Endothelial cell (in vitro differentiated cells): ENCODE results near the gene RAPGEF5. TPM values are rescaled to one million over a fixed set of nuclear protein-coding genes. Genes with fewer than 3 reads are reported as not detected.
A peak's percentile ranks its signal among the peaks of the same experiment; 100 is the strongest.

ENCODE experiments used
- DNase-seq: peaks from one replicate; pipeline ENCODE4 v3.0.0; 2021; ENCODE audit warnings: low spot score
- H3K27ac Mint-ChIP-seq: one replicate; pipeline ENCODE4 v1.8.0; 2021; ENCODE audit warnings: mixed read lengths, inconsistent platforms; ENCODE audit not compliant: unreplicated experiment
- H3K27me3 Mint-ChIP-seq: one replicate; pipeline ENCODE4 v1.8.0; 2021; ENCODE audit warnings: mild to moderate bottlenecking, moderate library complexity, mixed read lengths, inconsistent platforms; ENCODE audit not compliant: unreplicated experiment
- H3K36me3 Mint-ChIP-seq: one replicate; pipeline ENCODE4 v1.8.0; 2021; ENCODE audit warnings: mild to moderate bottlenecking, low read depth, mixed read lengths, inconsistent platforms; ENCODE audit not compliant: unreplicated experiment
- H3K4me1 Mint-ChIP-seq: one replicate; pipeline ENCODE4 v1.8.0; 2021; ENCODE audit warnings: mild to moderate bottlenecking, mixed read lengths, inconsistent platforms; ENCODE audit not compliant: unreplicated experiment
- H3K4me3 Mint-ChIP-seq: one replicate; pipeline ENCODE4 v1.8.0; 2021; ENCODE audit warnings: mild to moderate bottlenecking, mixed read lengths, inconsistent platforms; ENCODE audit not compliant: unreplicated experiment
- H3K9me3 Mint-ChIP-seq: one replicate; pipeline ENCODE4 v1.8.0; 2021; ENCODE audit warnings: mixed read lengths, inconsistent platforms; ENCODE audit not compliant: unreplicated experiment
- CTCF ChIP-seq: fragments of 200-600 bp; sonication (generic); IDR thresholded peaks from one replicate; pipeline ENCODE4 v1.5.0; 2021; ENCODE audit warnings: antibody characterized with exemption; ENCODE audit not compliant: unreplicated experiment
- total RNA-seq: library from RNA; stranded (reverse); fragmentation: NEBNext Ultra II Directional; extraction: Animal tissue kit (Norgen Biotek cat#: 25700); gene quantifications from one replicate; pipeline ENCODE4 v1.2.1, GENCODE V29; 2021; ENCODE audit not compliant: unreplicated experiment

Gene RAPGEF5
- total RNA-seq, 1 donor from 2014 or later = 135 TPM

DNA sequence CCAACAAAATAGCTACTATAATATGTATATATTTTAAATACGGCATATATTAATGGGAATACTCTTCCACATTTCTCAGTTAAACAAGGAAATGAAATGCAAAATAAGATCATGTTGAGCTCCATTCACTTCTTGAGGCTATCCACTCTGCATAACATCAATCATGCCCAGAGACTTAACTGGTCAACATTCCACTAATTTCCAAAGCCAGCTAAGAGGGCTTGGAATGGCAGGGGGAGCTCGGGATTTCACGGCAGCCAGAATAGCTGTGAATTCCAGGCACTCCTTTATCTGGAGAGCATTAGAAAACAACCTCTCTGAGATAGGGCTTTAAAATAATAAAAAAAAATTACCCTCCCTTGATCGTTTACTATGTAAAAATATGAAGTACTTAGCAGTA is 216.4 kb downstream of the RAPGEF5 start:
- no peak for TF ChIP-seq CTCF
- Mint-ChIP-seq H3K4me1 (peaks cover 37% of the 10 kb centered on the region), H3K27ac (no peak overlapping the region), H3K27me3 (peaks cover 10% of the 10 kb centered on the region), H3K36me3 (peaks cover 75% of the 10 kb centered on the region), H3K9me3 (no peaks in the 10 kb centered on the region), H3K4me3 (no peak overlapping the region)
- DNase-seq = no peak

GRCh38 chr7:22138886-22139285 is 218.1 kb downstream of the RAPGEF5 start:
- peak overlapping the region; percentile 58 for H3K4me3 Mint-ChIP-seq
- DNase-seq = no peak
- no peaks in the 10 kb centered on the region for H3K9me3 Mint-ChIP-seq
- peaks cover 72% of the 10 kb centered on the region for H3K36me3 Mint-ChIP-seq
- TF ChIP-seq CTCF = no peak
- H3K27ac Mint-ChIP-seq = peak overlapping the region; percentile 16
- H3K27me3 Mint-ChIP-seq = peaks cover 9% of the 10 kb centered on the region
- H3K4me1 Mint-ChIP-seq = peaks cover 26% of the 10 kb centered on the region

GRCh38 chr7:22138106-22138505 is 218.8 kb downstream of the RAPGEF5 start:
- H3K9me3 Mint-ChIP-seq = no peaks in the 10 kb centered on the region
- TF ChIP-seq CTCF = no peak
- peak overlapping the region; percentile 18 for H3K4me3 Mint-ChIP-seq
- peaks cover 23% of the 10 kb centered on the region for H3K4me1 Mint-ChIP-seq
- no peak overlapping the region for H3K27ac Mint-ChIP-seq
- DNase-seq = no peak
- peaks cover 72% of the 10 kb centered on the region for H3K36me3 Mint-ChIP-seq
- H3K27me3 Mint-ChIP-seq = peaks cover 9% of the 10 kb centered on the region

DNA sequence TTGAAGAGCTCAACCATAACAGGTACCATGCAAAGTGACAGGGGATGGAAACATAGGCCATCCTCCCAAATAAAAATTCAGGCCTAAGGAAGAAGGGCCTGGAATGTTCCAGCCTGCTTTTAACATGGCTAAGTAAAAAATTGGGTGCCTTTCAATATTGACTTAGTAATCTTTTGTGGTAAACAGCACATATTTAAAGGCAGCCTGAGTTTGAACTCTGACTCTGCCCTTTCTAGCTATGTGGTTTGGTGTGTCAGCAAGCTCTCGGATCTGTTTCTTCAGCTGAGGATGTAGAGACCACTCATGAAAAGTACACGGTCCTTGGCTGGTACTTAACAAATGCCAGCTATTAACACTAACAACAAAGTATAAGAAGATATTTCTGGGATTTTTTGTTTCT is 219.5 kb downstream of the RAPGEF5 start:
- Mint-ChIP-seq H3K4me1 (peaks cover 16% of the 10 kb centered on the region), H3K27ac (no peak overlapping the region), H3K36me3 (peaks cover 73% of the 10 kb centered on the region), H3K4me3 (no peak overlapping the region), H3K9me3 (no peaks in the 10 kb centered on the region), H3K27me3 (peaks cover 9% of the 10 kb centered on the region)
- TF ChIP-seq CTCF = no peak
- no peak for DNase-seq

DNA sequence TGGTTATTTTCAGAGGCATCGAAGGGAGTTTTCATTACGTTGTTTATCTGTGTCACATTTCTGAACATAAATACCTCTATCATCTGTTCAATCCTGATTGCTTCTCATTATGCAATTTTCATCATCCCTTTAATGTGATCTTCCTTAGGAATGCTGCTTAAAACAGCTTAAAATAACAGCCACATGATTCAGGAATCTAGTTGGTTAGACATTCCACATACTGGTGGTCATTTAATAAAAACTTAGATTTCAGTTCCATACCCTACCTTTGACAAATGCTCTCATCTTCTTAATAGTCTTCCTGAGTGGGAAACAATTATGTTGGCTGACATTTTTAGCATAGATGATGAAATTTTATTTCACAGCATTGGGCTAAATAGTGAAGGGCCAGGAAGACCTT is 219.9 kb downstream of the RAPGEF5 start:
- H3K9me3 Mint-ChIP-seq = no peaks in the 10 kb centered on the region
- no peak overlapping the region for H3K4me3 Mint-ChIP-seq
- TF ChIP-seq CTCF = no peak
- no peak for DNase-seq
- peak overlapping the region; percentile 22 for H3K27ac Mint-ChIP-seq
- H3K27me3 Mint-ChIP-seq = peaks cover 8% of the 10 kb centered on the region
- peaks cover 12% of the 10 kb centered on the region for H3K4me1 Mint-ChIP-seq
- peaks cover 72% of the 10 kb centered on the region for H3K36me3 Mint-ChIP-seq
